ENCODE data around the gene PCDHGB7.

DNA sequence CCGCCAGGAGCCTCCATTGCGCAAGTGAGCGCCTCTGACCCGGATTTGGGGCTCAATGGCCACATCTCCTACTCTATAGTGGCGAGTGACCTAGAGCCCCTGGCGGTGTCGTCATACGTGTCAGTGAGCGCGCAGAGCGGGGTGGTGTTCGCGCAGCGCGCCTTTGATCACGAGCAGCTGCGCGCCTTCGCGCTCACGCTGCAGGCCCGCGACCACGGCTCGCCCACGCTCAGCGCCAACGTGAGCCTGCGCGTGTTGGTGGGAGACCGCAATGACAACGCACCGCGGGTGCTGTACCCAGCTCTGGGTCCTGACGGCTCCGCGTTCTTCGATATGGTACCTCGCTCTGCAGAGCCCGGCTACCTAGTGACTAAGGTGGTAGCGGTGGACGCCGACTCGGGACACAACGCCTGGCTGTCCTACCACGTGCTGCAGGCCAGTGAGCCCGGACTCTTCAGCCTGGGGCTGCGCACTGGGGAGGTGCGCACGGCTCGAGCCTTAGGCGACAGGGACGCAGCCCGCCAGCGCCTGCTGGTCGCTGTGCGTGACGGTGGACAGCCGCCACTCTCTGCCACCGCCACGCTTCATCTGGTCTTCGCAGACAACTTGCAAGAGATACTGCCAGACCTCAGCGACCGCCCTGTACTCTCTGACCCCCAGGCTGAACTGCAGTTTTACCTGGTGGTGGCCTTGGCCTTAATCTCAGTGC is 7.7 kb upstream of the PCDHGB7 start:
- TF ChIP-seq POLR2AphosphoS5 (IDR thresholded peaks at IDR 0.05), result no peak
- TF ChIP-seq, protein P1, sequence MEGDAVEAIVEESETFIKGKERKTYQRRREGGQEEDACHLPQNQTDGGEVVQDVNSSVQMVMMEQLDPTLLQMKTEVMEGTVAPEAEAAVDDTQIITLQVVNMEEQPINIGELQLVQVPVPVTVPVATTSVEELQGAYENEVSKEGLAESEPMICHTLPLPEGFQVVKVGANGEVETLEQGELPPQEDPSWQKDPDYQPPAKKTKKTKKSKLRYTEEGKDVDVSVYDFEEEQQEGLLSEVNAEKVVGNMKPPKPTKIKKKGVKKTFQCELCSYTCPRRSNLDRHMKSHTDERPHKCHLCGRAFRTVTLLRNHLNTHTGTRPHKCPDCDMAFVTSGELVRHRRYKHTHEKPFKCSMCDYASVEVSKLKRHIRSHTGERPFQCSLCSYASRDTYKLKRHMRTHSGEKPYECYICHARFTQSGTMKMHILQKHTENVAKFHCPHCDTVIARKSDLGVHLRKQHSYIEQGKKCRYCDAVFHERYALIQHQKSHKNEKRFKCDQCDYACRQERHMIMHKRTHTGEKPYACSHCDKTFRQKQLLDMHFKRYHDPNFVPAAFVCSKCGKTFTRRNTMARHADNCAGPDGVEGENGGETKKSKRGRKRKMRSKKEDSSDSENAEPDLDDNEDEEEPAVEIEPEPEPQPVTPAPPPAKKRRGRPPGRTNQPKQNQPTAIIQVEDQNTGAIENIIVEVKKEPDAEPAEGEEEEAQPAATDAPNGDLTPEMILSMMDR (IDR thresholded peaks at IDR 0.05), result no peak

Measured in transverse colon (tissue), 4 donors.